GM12878 (cell line): ENCODE measurements around the gene ERN1.

ENCODE experiments used
- ATF2 ChIP-seq: IDR thresholded peaks from 2 replicates; pipeline ENCODE4 v1.6.1; 2012; ENCODE audit warnings: low read length, inconsistent platforms
- ATF3 ChIP-seq: IDR thresholded peaks from 2 replicates; pipeline ENCODE4 v1.6.1; 2011; ENCODE audit warnings: low read depth, mild to moderate bottlenecking, low read length, moderate library complexity, borderline replicate concordance; ENCODE audit errors: extremely low read depth
- CEBPB ChIP-seq, 2 experiments: fragments of 150-350 bp in 1 of 2; IDR thresholded peaks; 2 replicates each; pipeline ENCODE4 v1.6.1; 2012 to 2014; ENCODE audit warnings: low read depth in 2 of 2, low read length in 2 of 2, borderline replicate concordance in 1 of 2, inconsistent platforms in 1 of 2
- ESRRA ChIP-seq: IDR thresholded peaks from 2 replicates; pipeline ENCODE4 v1.6.1; 2012; ENCODE audit warnings: mild to moderate bottlenecking, low read length, improper control_type of control experiment
- GABPA ChIP-seq: IDR thresholded peaks from 2 replicates; pipeline ENCODE4 v1.6.1; 2014; ENCODE audit warnings: antibody characterized with exemption, low read depth, mild to moderate bottlenecking, inconsistent platforms
- MYC ChIP-seq: IDR thresholded peaks from 2 replicates; pipeline ENCODE4 v1.6.1; 2011; ENCODE audit warnings: mild to moderate bottlenecking, low read length, moderate library complexity, inconsistent platforms; ENCODE audit not compliant: insufficient read depth, insufficient replicate concordance, insufficient read length, severe bottlenecking
- NFYB ChIP-seq: IDR thresholded peaks from 2 replicates; pipeline ENCODE4 v1.6.1; 2011; ENCODE audit warnings: low read depth, mild to moderate bottlenecking, low read length, improper control_type of control experiment, moderate library complexity; ENCODE audit not compliant: insufficient read depth
- POLR2AphosphoS2 ChIP-seq: IDR thresholded peaks from 2 replicates; pipeline ENCODE4 v1.6.1; 2011; ENCODE audit warnings: low read depth, mild to moderate bottlenecking, low read length, improper control_type of control experiment, moderate library complexity
- RAD21 ChIP-seq: IDR thresholded peaks from 2 replicates; pipeline ENCODE4 v1.6.1; 2011; ENCODE audit warnings: mild to moderate bottlenecking, low read depth, low read length, moderate library complexity; ENCODE audit not compliant: insufficient read depth
- RELA ChIP-seq: fragments of 450-650 bp; IDR thresholded peaks from 2 replicates; pipeline ENCODE4 v1.8.0; 2014; ENCODE audit warnings: borderline replicate concordance; ENCODE audit not compliant: partially characterized antibody
- USF2 ChIP-seq: IDR thresholded peaks from 2 replicates; pipeline ENCODE4 v1.6.1; 2011; ENCODE audit warnings: low read depth, low read length, improper control_type of control experiment, borderline replicate concordance

- no peak for TF ChIP-seq ESRRA
- no peak for TF ChIP-seq POLR2AphosphoS2
- no peak for TF ChIP-seq CEBPB (IDR thresholded peaks at IDR 0.05; ENCODE audit: borderline replicate concordance in 1 of 2, low read depth in 2 of 2, low read length in 2 of 2)
- no peak for TF ChIP-seq MYC
- TF ChIP-seq NFYB: no peak
- no peak for TF ChIP-seq GABPA
- no peak for TF ChIP-seq ATF2
- TF ChIP-seq RAD21: no peak
- TF ChIP-seq RELA: no peak
- no peak for TF ChIP-seq USF2
- TF ChIP-seq ATF3: no peak
These were observed 87.1 kb downstream of the ERN1 start for GRCh38 chr17:64042700-64043485.
